Thyroid gland (tissue), 4 donors: ENCODE data around the gene PHF13.

Experiments
- CTCF ChIP-seq, 6 experiments: fragments of 200-600 bp in 3 of 6; fragments of 450-650 bp in 3 of 6; sonication (generic) in 3 of 6; IDR thresholded peaks; one replicate each; pipeline ENCODE4 v1.5.1; 2016 to 2019; ENCODE audit warnings: antibody characterized with exemption in 6 of 6, mild to moderate bottlenecking in 2 of 6, inconsistent platforms in 1 of 6, moderate library complexity in 1 of 6
- POLR2A ChIP-seq, 2 donors: fragments of 450-650 bp; IDR thresholded peaks; one replicate each; pipeline ENCODE4 v1.6.1; 2017; ENCODE audit warnings: antibody characterized with exemption in 2 of 2, mild to moderate bottlenecking in 2 of 2, moderate library complexity in 1 of 2

- TF ChIP-seq CTCF (IDR thresholded peaks at IDR 0.05) (no peak), POLR2A (IDR thresholded peaks at IDR 0.05) (no peak)
Measured at GRCh38 chr1:6569033-6569432, 44.5 kb upstream of the PHF13 start.
